GM19099 (cell line): ENCODE data around the gene MIDN.

ENCODE experiments used
- POLR2A ChIP-seq: IDR thresholded peaks from 3 replicates; pipeline ENCODE4 v1.6.1; 2011; ENCODE audit warnings: low read depth; ENCODE audit not compliant: insufficient read length; ENCODE audit errors: extremely low read depth

MIDN gene

DNA sequence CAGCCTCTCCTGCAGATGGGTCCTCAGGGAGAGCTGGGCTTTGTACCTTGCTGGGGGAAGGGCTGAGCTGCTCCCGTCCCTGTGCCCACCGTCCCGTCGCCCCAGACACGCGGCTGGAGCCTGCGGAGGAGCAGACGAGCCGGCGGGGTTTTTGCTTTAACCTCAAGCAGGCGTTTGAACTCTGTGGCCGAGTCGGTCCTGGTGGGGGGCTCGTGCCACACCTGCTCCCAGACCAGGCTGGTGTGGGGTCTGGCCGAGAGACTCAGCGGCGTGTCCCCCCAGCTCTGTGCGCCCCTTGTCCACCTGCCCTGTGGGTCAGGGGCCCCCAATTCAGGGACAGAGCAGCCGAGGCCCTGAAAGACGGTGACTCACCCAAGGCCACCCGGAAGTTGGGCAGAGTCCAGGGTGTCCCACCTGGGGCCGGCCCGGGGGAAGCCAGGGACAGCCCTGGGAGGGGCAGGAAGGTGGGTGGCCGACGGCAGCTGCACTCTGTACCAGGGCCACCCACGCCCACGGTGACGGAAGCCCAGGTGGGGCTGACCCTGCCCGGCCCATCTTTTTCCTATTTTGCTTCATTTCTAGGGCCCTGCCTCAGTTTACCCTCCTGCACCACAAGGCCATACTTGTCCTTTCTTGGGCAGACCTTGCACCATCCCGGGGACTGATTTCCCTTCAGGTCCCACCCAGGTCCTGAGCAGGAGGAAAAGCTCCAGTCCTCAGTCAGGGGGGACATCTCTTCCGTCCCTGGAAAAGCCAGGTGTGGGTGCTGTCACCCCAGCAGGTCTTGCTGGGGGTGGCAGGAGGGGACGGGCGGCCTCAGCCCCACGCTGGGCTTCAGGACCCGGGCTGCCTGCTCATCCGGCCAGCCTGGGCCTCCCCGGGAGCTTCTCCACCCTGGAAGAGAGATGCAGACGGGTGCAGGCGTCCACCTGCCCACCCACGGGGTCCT lies 42.6 kb downstream of the MIDN start:
- no peak for TF ChIP-seq POLR2A

DNA sequence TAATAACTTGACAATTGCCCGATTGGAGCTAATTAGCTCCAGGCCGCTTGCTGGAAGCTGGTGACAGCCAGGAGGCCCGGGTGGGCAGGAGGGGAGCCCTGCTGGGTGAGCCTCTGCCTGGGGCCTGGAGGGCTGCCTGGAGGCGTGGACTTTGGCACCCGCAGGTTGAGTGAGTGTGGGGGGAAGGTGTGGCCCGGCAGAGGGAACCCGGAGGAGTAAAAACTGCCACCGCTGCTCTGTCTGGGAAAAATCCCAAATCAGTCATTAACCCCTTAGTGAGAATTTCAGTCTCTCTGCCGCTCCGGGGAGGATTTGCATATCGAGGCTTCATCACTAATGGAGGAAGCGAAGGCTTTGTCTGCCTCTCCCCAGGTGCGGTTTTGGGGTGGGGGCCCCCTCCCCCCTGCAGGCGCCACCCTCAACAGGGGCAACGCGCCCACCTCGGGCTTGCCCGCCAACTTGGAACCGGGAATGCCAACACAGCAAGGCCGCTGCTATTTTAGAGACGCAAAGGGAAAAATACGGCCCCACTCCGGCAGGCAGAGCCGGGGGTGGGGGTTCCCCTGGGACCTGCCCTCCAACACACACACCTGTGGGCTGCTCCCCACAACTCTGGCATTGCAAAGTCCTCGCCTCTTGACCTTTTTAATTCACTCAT lies 43.5 kb downstream of the MIDN start:
- TF ChIP-seq POLR2A = no peak

DNA sequence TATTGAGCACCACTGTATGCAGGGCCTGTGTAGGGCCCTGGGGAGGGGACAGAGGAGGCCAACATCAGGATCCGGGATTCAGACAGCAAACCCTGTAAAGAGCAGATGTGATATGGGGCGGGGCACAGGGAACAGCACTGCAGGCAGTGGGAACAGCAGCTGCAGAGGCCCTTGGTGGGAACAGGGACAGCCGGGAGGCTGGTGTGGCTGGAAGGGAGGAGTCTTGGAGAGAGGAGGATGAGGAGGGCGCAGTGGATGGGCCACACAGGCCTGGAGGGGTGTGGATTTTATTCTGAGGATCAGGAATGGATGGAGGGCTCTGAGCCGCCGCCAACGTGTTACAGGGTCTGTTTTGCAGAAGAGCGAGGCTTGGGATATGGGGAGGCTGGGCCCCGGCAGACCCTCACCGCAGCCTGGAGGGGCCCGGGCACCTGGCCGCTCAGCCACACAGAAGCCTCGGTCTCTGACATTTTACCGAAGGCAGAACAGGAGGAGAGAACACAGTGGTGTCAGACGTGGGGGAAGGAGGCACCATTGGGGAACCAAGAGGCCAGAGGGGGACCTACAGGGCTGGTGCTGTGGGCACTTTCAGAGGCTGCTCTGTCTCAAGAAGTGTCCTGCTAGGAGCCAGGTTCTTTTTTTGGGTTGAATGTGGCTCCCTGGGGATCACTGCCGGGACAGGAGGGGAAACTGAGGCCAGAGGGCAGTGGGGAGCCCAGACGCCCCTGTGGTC lies 44.2 kb downstream of the MIDN start:
- no peak for TF ChIP-seq POLR2A

DNA sequence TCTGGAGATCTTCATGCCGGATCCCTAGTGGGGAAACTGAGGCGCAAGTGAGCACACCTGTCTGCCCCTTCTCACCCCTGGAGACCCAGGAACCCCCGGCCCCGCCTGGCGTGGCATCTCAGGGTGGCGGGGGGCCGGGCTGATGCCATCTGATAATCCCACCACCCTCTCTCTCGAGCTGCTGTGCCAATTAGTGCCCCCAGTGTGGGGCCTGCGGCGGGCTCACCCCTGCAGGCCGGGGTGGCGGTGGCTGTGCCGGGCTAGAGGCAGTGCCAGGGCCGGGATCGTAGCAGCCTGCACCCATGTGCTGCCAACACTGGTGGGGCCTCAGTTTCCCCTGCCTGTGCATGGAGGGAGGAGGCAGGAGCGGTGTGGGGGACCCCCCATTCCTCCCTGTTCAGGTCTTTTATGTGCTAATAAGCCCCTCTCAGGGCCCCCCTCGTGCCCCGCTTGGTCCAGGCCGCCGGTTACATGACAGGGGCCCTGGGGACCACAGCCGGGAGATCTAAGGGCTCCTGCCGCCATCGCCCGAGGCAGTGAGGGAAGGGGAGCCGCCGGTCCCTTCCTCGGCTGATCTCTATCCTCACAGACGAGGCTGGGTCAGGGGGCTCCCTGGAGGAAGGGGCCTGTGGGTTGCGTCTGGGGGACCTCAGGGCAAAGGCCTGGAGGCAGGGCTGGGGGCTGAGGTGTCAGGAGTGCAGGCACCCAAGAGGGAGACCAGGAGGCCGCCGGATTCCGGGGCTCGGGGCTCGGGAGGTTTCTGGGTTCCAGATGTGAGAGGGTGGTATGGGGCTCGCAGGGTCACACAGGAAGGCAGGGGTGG lies 45.6 kb downstream of the MIDN start:
- TF ChIP-seq POLR2A = no peak

DNA sequence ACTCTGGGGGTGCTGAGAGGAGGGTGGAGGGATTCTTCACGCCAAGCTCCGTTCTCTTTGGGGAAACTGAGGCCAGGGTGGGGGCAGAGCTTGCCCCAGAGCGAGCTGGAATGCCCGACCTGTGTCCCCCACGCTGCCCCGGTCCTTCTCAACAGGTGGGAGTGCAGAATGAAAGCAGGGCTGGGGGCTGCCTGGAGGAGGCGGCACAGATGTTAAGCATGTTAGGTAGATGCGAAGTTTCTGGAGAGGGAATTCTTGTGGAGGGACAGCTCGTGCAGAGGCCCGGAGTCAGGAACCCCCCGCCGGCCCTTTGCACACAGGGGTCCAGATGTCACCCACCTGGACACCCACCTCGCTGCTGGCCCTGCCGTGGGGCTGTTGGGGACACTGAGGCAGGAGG lies 46.3 kb downstream of the MIDN start:
- no peak for TF ChIP-seq POLR2A

DNA sequence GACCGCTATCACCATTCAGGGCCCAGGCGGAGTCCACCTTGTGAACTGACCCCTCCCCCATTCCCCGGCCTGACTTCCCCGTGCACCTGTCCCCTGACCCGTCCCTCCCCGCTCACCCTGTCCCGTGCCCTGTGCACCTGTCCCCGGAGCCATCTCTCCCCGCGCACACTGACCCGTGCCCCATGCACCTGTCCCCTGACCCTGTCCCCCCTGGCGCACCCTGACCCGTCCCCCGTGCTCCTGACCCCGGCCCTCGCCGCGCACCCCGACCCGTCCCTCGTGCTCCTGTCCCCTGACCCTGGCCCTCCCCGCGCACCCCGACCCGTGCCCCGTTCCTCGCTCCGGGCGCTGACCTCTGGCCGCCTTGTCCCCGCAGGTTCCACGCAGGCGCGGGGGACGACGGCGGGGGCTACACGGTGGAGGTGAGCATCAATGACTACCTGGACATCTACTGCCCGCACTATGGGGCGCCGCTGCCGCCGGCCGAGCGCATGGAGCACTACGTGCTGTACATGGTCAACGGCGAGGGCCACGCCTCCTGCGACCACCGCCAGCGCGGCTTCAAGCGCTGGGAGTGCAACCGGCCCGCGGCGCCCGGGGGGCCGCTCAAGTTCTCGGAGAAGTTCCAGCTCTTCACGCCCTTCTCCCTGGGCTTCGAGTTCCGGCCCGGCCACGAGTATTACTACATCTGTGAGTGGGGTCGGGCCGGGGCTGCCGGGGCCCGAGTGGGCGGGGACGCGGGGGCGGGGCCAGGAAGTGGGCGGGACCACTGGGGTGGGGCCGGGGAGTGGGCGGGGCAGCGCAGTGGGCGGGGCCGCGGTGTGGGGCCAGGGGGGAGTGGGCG lies 47.0 kb downstream of the MIDN start:
- no peak for TF ChIP-seq POLR2A

DNA sequence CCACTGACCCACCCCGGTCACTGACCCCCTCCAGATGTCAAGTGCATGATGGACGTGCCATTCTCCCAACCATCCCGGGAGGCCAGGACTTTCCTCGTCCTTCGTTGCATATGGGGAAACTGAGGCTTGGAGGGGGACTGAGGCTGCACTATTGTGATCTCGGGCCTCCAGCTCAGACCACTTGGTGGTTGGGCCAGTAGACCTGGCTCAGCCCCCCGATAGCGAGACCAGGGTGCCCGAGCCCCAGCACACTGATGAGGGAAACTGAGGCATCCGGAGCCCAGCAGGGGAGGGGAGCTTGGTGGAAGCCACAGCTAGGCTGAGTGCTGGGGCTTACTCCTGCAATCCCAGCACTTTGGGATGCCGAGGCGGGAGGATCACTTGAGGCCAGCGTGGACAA lies 47.7 kb downstream of the MIDN start:
- no peak for TF ChIP-seq POLR2A

DNA sequence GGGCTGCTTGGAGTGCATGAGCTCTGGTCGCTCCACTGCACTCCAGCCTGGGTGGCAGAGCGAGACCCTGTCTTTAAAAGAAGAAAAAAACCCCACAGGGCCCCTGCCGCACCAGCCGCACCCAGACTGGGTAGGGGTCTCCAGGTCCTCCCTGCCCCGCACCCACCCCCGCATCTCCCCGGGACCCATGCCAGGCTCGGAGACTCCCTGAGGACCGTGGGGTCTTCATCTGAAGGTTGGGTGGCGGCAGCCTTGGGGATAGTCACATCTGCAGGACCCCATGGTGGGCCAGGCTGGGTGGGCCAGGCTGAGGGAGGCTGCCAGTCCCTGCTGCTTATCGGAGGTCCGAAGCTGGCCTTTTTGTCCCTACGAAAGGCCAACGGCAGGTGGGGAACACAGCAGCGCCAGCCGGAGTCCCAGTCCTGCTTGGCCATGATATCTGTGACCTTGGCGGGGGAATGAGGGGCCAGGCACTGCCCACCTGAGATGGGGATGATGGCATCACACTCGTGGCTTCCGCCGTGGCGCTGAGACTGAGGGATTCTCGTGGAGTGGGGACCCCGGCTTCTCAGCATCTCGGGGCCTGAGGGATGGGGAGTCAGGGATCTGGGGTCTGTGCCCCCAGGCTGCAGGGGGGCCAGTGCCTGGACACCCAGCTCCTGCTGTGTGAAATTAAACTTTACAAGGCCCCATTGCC lies 48.3 kb downstream of the MIDN start:
- TF ChIP-seq POLR2A = no peak

DNA sequence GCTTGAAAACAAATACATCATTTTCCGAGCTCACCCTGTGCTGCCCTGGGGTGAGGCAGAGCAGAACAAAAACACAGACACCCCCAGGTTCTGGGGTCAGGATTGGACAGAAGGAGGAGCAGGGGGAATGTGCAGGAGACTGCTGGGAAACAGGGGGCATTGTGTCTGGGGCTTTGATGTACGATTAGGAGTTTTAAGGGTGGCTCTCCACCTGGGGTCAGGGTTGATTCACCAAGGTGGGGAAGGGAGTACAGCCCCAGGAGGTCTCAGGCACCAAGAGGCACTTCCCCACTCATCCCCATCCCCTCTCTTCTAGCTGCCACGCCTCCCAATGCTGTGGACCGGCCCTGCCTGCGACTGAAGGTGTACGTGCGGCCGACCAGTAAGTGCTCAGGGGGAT lies 49.9 kb downstream of the MIDN start:
- TF ChIP-seq POLR2A = no peak

DNA sequence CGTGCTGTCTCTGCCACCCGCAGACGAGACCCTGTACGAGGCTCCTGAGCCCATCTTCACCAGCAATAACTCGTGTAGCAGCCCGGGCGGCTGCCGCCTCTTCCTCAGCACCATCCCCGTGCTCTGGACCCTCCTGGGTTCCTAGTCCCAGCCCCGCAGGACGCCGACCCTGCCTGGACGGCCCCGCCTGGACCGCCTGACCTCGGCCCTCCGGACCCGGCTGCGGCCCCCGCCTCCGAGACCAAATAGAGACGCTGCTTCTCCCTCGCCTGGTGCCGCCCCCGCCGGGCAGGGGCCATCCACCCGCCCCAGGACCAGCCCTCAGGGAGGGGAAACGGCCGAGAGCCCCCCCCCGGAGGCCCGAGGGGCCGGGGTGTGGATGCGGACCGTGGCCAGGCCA lies 51.4 kb downstream of the MIDN start:
- TF ChIP-seq POLR2A = no peak

DNA sequence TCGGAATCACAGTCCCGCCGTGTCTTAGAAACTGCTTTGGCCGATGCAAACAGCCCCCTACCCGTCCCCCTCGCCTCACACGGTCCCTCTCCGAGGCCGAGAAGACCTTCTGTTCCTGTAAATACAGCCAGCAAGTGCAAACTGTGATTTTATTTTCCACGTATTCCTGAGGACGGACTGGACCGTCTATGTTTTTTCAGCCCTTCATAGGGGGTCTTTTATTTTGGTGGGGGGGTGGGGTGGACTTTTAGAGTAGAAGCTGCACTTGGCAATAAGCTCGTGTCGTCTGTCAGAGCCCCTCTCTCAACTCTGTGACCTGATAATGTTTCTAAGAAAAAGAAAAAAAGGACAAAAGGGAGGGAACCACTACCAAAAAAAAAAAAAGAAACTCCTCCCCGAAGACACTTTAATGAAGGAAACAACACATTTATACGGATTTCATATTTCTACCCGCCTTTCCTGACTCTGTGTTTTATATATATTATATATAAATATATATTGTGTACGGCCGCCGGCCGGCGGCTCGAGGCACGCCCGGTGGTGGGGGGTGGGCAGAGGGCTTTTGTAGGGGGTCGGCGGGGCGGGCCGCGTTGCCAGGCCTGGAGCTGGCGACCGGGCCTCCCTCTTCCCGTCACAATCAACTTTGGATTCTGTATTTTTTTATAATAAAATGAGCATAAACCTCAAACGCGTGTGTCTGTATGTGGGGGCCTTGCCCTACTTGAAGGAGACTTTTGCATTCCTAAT lies 52.5 kb downstream of the MIDN start:
- no peak for TF ChIP-seq POLR2A

DNA sequence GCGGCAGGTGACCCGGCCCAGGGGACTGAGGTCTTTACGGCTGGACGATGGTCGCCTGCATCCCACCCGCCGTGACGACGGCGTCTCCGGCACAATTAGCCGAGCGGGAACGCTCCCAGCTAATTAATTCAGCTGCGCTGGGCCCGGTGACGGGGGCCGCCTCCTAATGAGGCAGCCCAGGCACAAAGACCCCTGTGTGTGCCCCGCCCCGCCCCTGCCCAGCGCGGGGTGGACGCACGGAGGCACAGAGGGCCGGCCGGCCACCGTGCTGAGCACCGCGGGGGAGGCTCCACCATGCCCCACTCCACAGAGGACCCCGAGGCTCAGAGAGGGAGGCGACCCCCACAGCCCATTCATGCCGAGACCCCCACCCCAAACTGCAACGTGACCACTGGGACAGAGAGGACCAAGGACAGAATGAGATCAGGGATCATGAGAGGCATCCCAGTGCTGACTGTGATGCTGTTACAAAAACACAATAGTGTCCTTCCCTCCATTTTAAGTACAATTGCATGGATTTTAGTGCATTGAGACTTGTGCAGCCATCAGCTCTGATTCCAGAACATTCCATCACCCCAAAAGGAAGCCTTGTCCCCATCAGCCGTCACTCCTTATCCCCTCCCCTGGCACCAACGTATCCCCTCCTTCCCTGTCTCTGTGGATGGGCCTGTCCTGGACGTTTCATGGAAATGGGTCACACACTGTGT lies 54.3 kb downstream of the MIDN start:
- no peak for TF ChIP-seq POLR2A

DNA sequence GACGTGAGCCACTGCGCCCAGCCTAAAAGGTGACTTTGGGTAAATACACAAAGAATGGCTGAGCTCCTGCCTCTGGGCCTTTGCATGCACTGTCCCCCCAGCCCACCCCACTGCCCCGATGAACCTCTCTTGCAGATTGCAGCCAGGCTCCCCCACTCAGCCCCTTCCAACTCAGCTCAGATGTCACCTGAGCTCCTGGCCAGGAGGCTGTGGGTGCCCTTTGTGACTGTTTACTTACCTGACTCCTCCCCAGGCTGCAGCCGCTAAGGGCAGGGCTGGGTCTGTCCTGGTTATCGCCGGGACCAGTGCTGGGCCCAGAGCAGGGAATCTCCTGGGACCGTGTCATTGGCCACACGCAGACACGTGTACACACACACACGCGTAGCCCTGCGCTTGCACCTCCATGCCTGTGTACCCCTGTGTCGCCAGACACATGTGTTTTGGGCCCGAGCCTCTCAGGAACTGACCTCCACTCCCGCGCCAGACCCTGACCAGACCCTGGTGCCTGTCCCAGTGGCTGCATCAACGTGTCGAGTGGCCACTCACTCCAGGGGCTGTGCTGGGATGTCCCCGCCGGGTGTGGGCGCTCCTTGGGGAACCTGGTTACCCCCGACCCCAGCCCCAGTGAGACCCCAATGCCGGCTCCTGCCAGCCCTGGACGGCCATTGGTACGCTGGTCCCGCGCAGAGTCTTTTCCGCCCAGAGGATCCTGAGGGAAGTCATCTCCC lies 56.0 kb downstream of the MIDN start:
- no peak for TF ChIP-seq POLR2A
